Endothelial cell of umbilical vein (primary cell): Measurements from ENCODE around the gene ZNF319. TPM values are rescaled to one million over a fixed set of nuclear protein-coding genes. Genes with fewer than 3 reads are reported as not detected.

Source experiments
- BruUV-seq: library from RNA; stranded (reverse); fragments of 400-500 nt; replicated peaks from 2 replicates; lab custom pipeline; 2021; lab: Mats Ljungman, UMichigan
- CTCF ChIA-PET: fragments of 300-600, 350-600 bp; sonication (Branson Sonifier 250); formaldehyde crosslinking; loops from one replicate; lab custom pipeline; 2021; ENCODE audit warnings: antibody characterized with exemption, inconsistent platforms; lab: Charles Lee
- POLR2A ChIA-PET: fragments of 300-600, 350-600 bp; sonication (Branson Sonifier 250); formaldehyde crosslinking; loops from one replicate; lab custom pipeline; 2021; ENCODE audit warnings: antibody characterized with exemption, inconsistent platforms; lab: Charles Lee
- DNase-seq: peaks from one replicate; pipeline ENCODE4 v3.0.0-alpha.2; 2011; ENCODE audit warnings: low read depth, low spot score
- FAIRE-seq: peaks from 2 replicates; lab custom pipeline; 2011; peaks lifted over from hg19 to GRCh38; lab: Jason Lieb, UNC
- H2AFZ ChIP-seq: 2 replicates; pipeline ENCODE4 v1.6.0; 2012; ENCODE audit warnings: low read depth, low read length, control low read depth, inconsistent platforms
- H3K27ac ChIP-seq: 2 replicates; pipeline ENCODE4 v1.5.1; 2011; ENCODE audit warnings: low read depth, mild to moderate bottlenecking, control low read depth, low read length, moderate library complexity; ENCODE audit not compliant: insufficient read depth
- H3K27me3 ChIP-seq, 2 experiments: 2 replicates each; pipeline versions ENCODE4 v1.6.0 to v1.6.1; 2011; ENCODE audit warnings: low read length in 2 of 2, mixed read lengths in 1 of 2; ENCODE audit not compliant: control insufficient read depth in 2 of 2, insufficient read depth in 2 of 2
- H3K36me3 ChIP-seq, 2 experiments: 2 replicates in 1 of 2; 3 replicates in 1 of 2; pipeline ENCODE4 v1.5.1; 2011; ENCODE audit warnings: low read length in 2 of 2, mild to moderate bottlenecking in 1 of 2, moderate library complexity in 1 of 2; ENCODE audit not compliant: control insufficient read depth in 2 of 2, insufficient read depth in 2 of 2; ENCODE audit errors: extremely low read depth in 1 of 2
- H3K4me1 ChIP-seq: 3 replicates; pipeline ENCODE4 v1.5.1; 2011; ENCODE audit warnings: mild to moderate bottlenecking, low read length; ENCODE audit not compliant: control insufficient read depth, insufficient read depth; ENCODE audit errors: extremely low read depth
- H3K4me2 ChIP-seq: 2 replicates; pipeline ENCODE4 v1.6.1; 2011; ENCODE audit warnings: low read length, control low read depth, mixed read lengths; ENCODE audit not compliant: insufficient read depth
- H3K4me3 ChIP-seq, 3 experiments: fragments of 200-600 bp in 1 of 3; sonication (generic), shearing (Covaris generic) in 1 of 3; replicated peaks in 1 of 3; 2 replicates each; pipeline ENCODE4 v1.5.1; 2011 to 2016; ENCODE audit warnings: control low read depth in 3 of 3, low read length in 3 of 3, mild to moderate bottlenecking in 2 of 3, inconsistent platforms in 1 of 3, low read depth in 1 of 3, moderate library complexity in 1 of 3; ENCODE audit not compliant: insufficient read depth in 1 of 3
- H3K79me2 ChIP-seq: 2 replicates; pipeline ENCODE4 v1.6.0; 2012; ENCODE audit warnings: low read length, inconsistent platforms; ENCODE audit not compliant: control insufficient read depth, insufficient read depth
- H3K9ac ChIP-seq: replicated peaks from 2 replicates; pipeline ENCODE3; 2011; ENCODE audit warnings: low read length, control low read depth; ENCODE audit not compliant: insufficient read depth; ENCODE audit errors: extremely low read depth
- H3K9me1 ChIP-seq: replicated peaks from 3 replicates; pipeline ENCODE4 v1.6.0; 2011; ENCODE audit warnings: mild to moderate bottlenecking, low read length; ENCODE audit not compliant: control insufficient read depth, insufficient read depth; ENCODE audit errors: extremely low read depth
- H3K9me3 ChIP-seq: replicated peaks from 2 replicates; pipeline ENCODE4 v1.5.1; 2012; ENCODE audit warnings: low read length, inconsistent platforms; ENCODE audit not compliant: control insufficient read depth, insufficient read depth
- H4K20me1 ChIP-seq: replicated peaks from 2 replicates; pipeline ENCODE3; 2011; ENCODE audit warnings: mild to moderate bottlenecking, low read length; ENCODE audit not compliant: control insufficient read depth, insufficient read depth; ENCODE audit errors: extremely low read depth
- CTCF ChIP-seq, 2 donors: IDR thresholded peaks; 1 replicate in 1 of 2; 2 replicates in 1 of 2; pipeline ENCODE4 v1.5.1; 2011; ENCODE audit warnings: low read length in 2 of 2, mild to moderate bottlenecking in 2 of 2, moderate library complexity in 2 of 2, control low read depth in 1 of 2, inconsistent platforms in 1 of 2, low read depth in 1 of 2; ENCODE audit not compliant: insufficient read depth in 1 of 2; ENCODE audit errors: extremely low read depth in 1 of 2
- EZH2 ChIP-seq: IDR thresholded peaks from 2 replicates; pipeline ENCODE4 v1.6.1; 2012; ENCODE audit warnings: borderline replicate concordance, low read depth, mild to moderate bottlenecking, moderate library complexity, low read length, inconsistent platforms; ENCODE audit not compliant: severe bottlenecking
- GATA2 ChIP-seq: IDR thresholded peaks from 2 replicates; pipeline ENCODE4 v1.7.0; 2011; ENCODE audit warnings: low read depth, mild to moderate bottlenecking, moderate library complexity, mixed read lengths, low read length; ENCODE audit not compliant: insufficient read length, insufficient read depth
- JUN ChIP-seq: IDR thresholded peaks from 2 replicates; pipeline ENCODE4 v1.6.1; 2011; ENCODE audit warnings: borderline replicate concordance, low read depth; ENCODE audit not compliant: insufficient read length, insufficient read depth
- MAX ChIP-seq: IDR thresholded peaks from 2 replicates; pipeline ENCODE4 v1.6.1; 2011; ENCODE audit not compliant: insufficient read depth, insufficient read length
- MYC ChIP-seq: IDR thresholded peaks from one replicate; pipeline ENCODE4 v1.6.1; 2011; ENCODE audit warnings: mild to moderate bottlenecking, low read depth, low read length
- POLR2A ChIP-seq: IDR thresholded peaks from 2 replicates; pipeline ENCODE4 v1.6.1; 2012; ENCODE audit warnings: low read depth, mild to moderate bottlenecking, control low read depth, low read length
- POLR2AphosphoS5 ChIP-seq: IDR thresholded peaks from 2 replicates; pipeline ENCODE4 v1.6.1; 2012; ENCODE audit warnings: low read depth, mild to moderate bottlenecking, control low read depth, low read length, moderate library complexity; ENCODE audit not compliant: insufficient read depth
- dilution Hi-C: fragments of 300-500 bp; cut with MboI; formaldehyde crosslinking; loops from one replicate; pipeline ENCODE4 v1.15.0; 2019; ENCODE audit warnings: low sequenced_read_pairs; ENCODE audit not compliant: extremely low pct_ligation_motif_present
- intact Hi-C: fragments of 100-400 bp; cut with micrococcal nuclease; formaldehyde crosslinking; loops from one replicate; pipeline ENCODE4 v1.10.0; 2022
- polyA plus RNA-seq, 4 experiments: library from polyadenylated mRNA; depleted of rRNA in 3 of 4; stranded (reverse) in 3 of 4; unstranded in 1 of 4; fragments of >200 nt; gene quantifications; 2 replicates each; pipeline versions ENCODE4 v1.2.1 to v1.2.3, GENCODE V29; 2011 to 2012; ENCODE audit warnings: missing spikeins in 1 of 4
- total RNA-seq: library from RNA; stranded (reverse); gene quantifications from 2 replicates; pipeline ENCODE4 v1.2.3, GENCODE V29; 2021

Gene ZNF319
- total and polyA plus RNA-seq, 2 donors (not counting 3 experiments of a cell fraction or from before 2014, with no cell fraction given), result 5.4 to 9.9 TPM

GRCh38 chr16:58027916-58028455 is 27.5 kb upstream of the ZNF319 start:
- no peak for DNase-seq
- CTCF ChIA-PET, result interaction anchor here (0.6 to 3.0 kb wide), 7 partner anchors 22 to 728 kb away, joined by 3 to 54 read pairs (median 4); partner anchors contain the start of gene CFAP20
- FAIRE-seq, result no peak
- no peaks in the 10 kb centered on the region for H3K36me3 ChIP-seq
- no peak overlapping the region for H2AFZ ChIP-seq
- peaks cover 11% of the 10 kb centered on the region for H3K4me1 ChIP-seq
- no peaks in the 10 kb centered on the region for H3K79me2 ChIP-seq
- no peaks in the 10 kb centered on the region for H4K20me1 ChIP-seq
- peaks cover 0 to 8% of the 10 kb centered on the region in 2 experiments for H3K27me3 ChIP-seq
- no peak overlapping the region for H3K9ac ChIP-seq
- H3K27ac ChIP-seq, result no peak overlapping the region
- TF ChIP-seq EZH2, result no peak
- TF ChIP-seq JUN, result no peak
- no peak for TF ChIP-seq MYC
- no peak for TF ChIP-seq POLR2AphosphoS5
- no peak for TF ChIP-seq MAX
- no peak for TF ChIP-seq POLR2A
- TF ChIP-seq CTCF (IDR thresholded peaks at IDR 0.05; ENCODE audit: extremely low read depth in 1 of 2, insufficient read depth in 1 of 2, low read depth in 1 of 2, low read length in 2 of 2), result no peak
- TF ChIP-seq GATA2, result no peak
- H3K4me2 ChIP-seq, result no peak overlapping the region
- dilution Hi-C loops, result no loop called here
- no peaks in the 10 kb centered on the region for H3K9me1 ChIP-seq
- no peak overlapping the region for H3K4me3 ChIP-seq
- POLR2A ChIA-PET, result interaction anchor here (0.6 kb wide), 1 partner anchor 39 kb away, joined by 4 read pairs; no protein-coding TSS in a partner anchor
- intact Hi-C loops, result loop anchor here (2.0 kb wide), 1 partner anchor 69 kb away; no protein-coding TSS in a partner anchor
- no peaks in the 10 kb centered on the region for H3K9me3 ChIP-seq
- BruUV-seq, result no TSS peak
